HCT116 (cell line): ENCODE data around the gene VMP1. TPM values are rescaled to one million over a fixed set of nuclear protein-coding genes. Genes with fewer than 3 reads are reported as not detected.

Experiments
- ATAC-seq: fragments of 200-7000 bp; cut with Tn5 transposase; 2 replicates; pipeline ENCODE4 v1.9.1; 2020; ENCODE audit warnings: mild to moderate bottlenecking, moderate library complexity
- BruUV-seq: library from RNA; stranded (reverse); fragments of 400-500 nt; replicated peaks from 2 replicates; lab custom pipeline; 2021; lab: Mats Ljungman, UMichigan
- CTCF ChIA-PET: fragments of 300-600 bp; sonication (Branson Sonifier 250); formaldehyde crosslinking; loops from one replicate; lab custom pipeline; 2021; ENCODE audit warnings: antibody characterized with exemption; lab: Charles Lee
- POLR2A ChIA-PET: fragments of 300-600, 350-600 bp; sonication (Branson Sonifier 250); formaldehyde crosslinking; loops from one replicate; lab custom pipeline; 2021; ENCODE audit warnings: antibody characterized with exemption; lab: Charles Lee
- RAD21 ChIA-PET, 2 experiments: fragments of 300-600 bp; sonication (Branson Sonifier 250); formaldehyde crosslinking; loops; one replicate each; lab custom pipeline; 2023; ENCODE audit warnings: low total read pairs in 2 of 2; ENCODE audit not compliant: uncharacterized antibody in 2 of 2, unreplicated experiment in 2 of 2, low non-redundant PET in 1 of 2; lab: Charles Lee
- DNase-seq: peaks from one replicate; pipeline ENCODE4 v3.0.0-alpha.2; 2010; ENCODE audit warnings: low read depth, low spot score
- H2AFZ ChIP-seq: fragments of 200-600 bp; shearing (Covaris generic), sonication (generic); 2 replicates; pipeline ENCODE4 v1.6.1; 2017; ENCODE audit warnings: low read depth, mixed run types, mixed read lengths, antibody characterized with exemption, low read length; ENCODE audit not compliant: poor library complexity, severe bottlenecking
- H3K27ac ChIP-seq: 2 replicates; pipeline ENCODE4 v1.5.1; 2012; ENCODE audit warnings: low read depth, low read length
- H3K27me3 ChIP-seq: fragments of 200-600 bp; sonication (generic); 2 replicates; pipeline ENCODE4 v1.6.1; 2016; ENCODE audit warnings: mixed run types, low read length, mixed read lengths; ENCODE audit not compliant: insufficient read depth
- H3K36me3 ChIP-seq, 2 experiments: fragments of 200-500 bp in 1 of 2; fragments of 200-600 bp in 1 of 2; sonication (Bioruptor generic) in 1 of 2; sonication (generic) in 1 of 2; 2 replicates each; pipeline versions ENCODE4 v1.5.1 to v1.6.1; 2014 to 2016; ENCODE audit warnings: low read length in 2 of 2, inconsistent platforms in 1 of 2, mixed read lengths in 1 of 2, mixed run types in 1 of 2; ENCODE audit not compliant: insufficient read depth in 2 of 2, control insufficient read depth in 1 of 2
- H3K4me1 ChIP-seq, 2 experiments: fragments of 200-600 bp in 1 of 2; sonication (generic) in 1 of 2; 2 replicates each; pipeline versions ENCODE4 v1.5.1 to v1.6.1; 2012 to 2017; ENCODE audit warnings: low read length in 2 of 2, inconsistent platforms in 1 of 2, mild to moderate bottlenecking in 1 of 2, mixed read lengths in 1 of 2, mixed run types in 1 of 2, moderate library complexity in 1 of 2; ENCODE audit not compliant: insufficient read depth in 2 of 2, control insufficient read depth in 1 of 2
- H3K4me2 ChIP-seq: fragments of 200-600 bp; sonication (generic); 2 replicates; pipeline ENCODE4 v1.6.1; 2017; ENCODE audit warnings: mixed run types, low read length, mixed read lengths
- H3K4me3 ChIP-seq, 2 experiments: fragments of 200-600 bp in 1 of 2; sonication (generic) in 1 of 2; replicated peaks in 1 of 2; 2 replicates each; pipeline ENCODE4 v1.5.1; 2011 to 2016; ENCODE audit warnings: low read length in 2 of 2, control low read depth in 1 of 2, low read depth in 1 of 2, mild to moderate bottlenecking in 1 of 2, mixed read lengths in 1 of 2, mixed run types in 1 of 2
- H3K79me2 ChIP-seq: fragments of 200-600 bp; sonication (generic); 2 replicates; pipeline ENCODE4 v1.6.1; 2017; ENCODE audit warnings: mild to moderate bottlenecking, mixed run types, low read length, moderate library complexity, mixed read lengths; ENCODE audit not compliant: insufficient read depth
- H3K9ac ChIP-seq: fragments of 200-600 bp; sonication (generic); 2 replicates; pipeline ENCODE4 v1.6.1; 2016; ENCODE audit warnings: low read length, mixed read lengths
- H3K9me2 ChIP-seq: fragments of 200-600 bp; sonication (generic), shearing (Covaris generic); 2 replicates; pipeline ENCODE4 v1.6.1; 2017; ENCODE audit warnings: mixed run types, mild to moderate bottlenecking, moderate library complexity; ENCODE audit not compliant: insufficient read depth
- H3K9me3 ChIP-seq, 2 experiments: fragments of 200-500 bp in 1 of 2; fragments of 200-600 bp in 1 of 2; sonication (Bioruptor generic) in 1 of 2; sonication (generic) in 1 of 2; 2 replicates each; pipeline ENCODE4 v1.6.1; 2014 to 2017; ENCODE audit warnings: low read length in 2 of 2, mixed read lengths in 2 of 2, inconsistent platforms in 1 of 2, low read depth in 1 of 2, mild to moderate bottlenecking in 1 of 2, mixed run types in 1 of 2, moderate library complexity in 1 of 2; ENCODE audit not compliant: control insufficient read depth in 1 of 2, insufficient read depth in 1 of 2
- H4K20me1 ChIP-seq: fragments of 200-600 bp; sonication (generic), shearing (Covaris generic); 2 replicates; pipeline ENCODE4 v1.6.1; 2017; ENCODE audit warnings: mixed run types, mild to moderate bottlenecking, moderate library complexity; ENCODE audit not compliant: insufficient read depth
- CBX3 ChIP-seq: IDR thresholded peaks from 2 replicates; pipeline ENCODE4 v1.6.1; 2012; ENCODE audit warnings: low read depth
- CEBPB ChIP-seq: IDR thresholded peaks from 2 replicates; pipeline ENCODE4 v1.6.1; 2012; ENCODE audit warnings: low read depth
- CTCF ChIP-seq, 3 experiments: fragments of 200-600 bp in 1 of 3; sonication (generic) in 1 of 3; IDR thresholded peaks in 2 of 3; conservative IDR thresholded peaks in 1 of 3; 2 replicates each; pipeline ENCODE4 v1.5.1; 2012 to 2017; ENCODE audit warnings: low read depth in 2 of 3, low read length in 2 of 3, antibody characterized with exemption in 1 of 3, borderline replicate concordance in 1 of 3, control low read depth in 1 of 3, mild to moderate bottlenecking in 1 of 3, mixed read lengths in 1 of 3, mixed run types in 1 of 3, moderate library complexity in 1 of 3; ENCODE audit not compliant: insufficient read depth in 1 of 3
- EGR1 ChIP-seq: IDR thresholded peaks from 2 replicates; pipeline ENCODE4 v1.6.1; 2012; ENCODE audit warnings: low read depth
- ELF1 ChIP-seq: IDR thresholded peaks from 2 replicates; pipeline ENCODE4 v1.6.1; 2012; ENCODE audit warnings: low read depth, borderline replicate concordance
- EZH2 ChIP-seq: fragments of 200-600 bp; sonication (generic); IDR thresholded peaks from 2 replicates; pipeline ENCODE4 v1.6.1; 2017; ENCODE audit warnings: antibody characterized with exemption, mixed run types
- EZH2phosphoT487 ChIP-seq: fragments of 200-600 bp; IDR thresholded peaks from 2 replicates; pipeline ENCODE4 v1.6.1; 2018; ENCODE audit warnings: antibody characterized with exemption, borderline replicate concordance
- FOSL1 ChIP-seq: IDR thresholded peaks from 2 replicates; pipeline ENCODE4 v1.6.1; 2012; ENCODE audit warnings: low read depth
- JUND ChIP-seq: IDR thresholded peaks from 2 replicates; pipeline ENCODE4 v1.6.1; 2012
- POLR2AphosphoS5 ChIP-seq: IDR thresholded peaks from 2 replicates; pipeline ENCODE4 v1.6.1; 2011; ENCODE audit warnings: mild to moderate bottlenecking, low read depth, low read length, moderate library complexity
- RAD21 ChIP-seq: IDR thresholded peaks from 2 replicates; pipeline ENCODE4 v1.6.1; 2012; ENCODE audit warnings: low read depth, mild to moderate bottlenecking
- SIN3A ChIP-seq: IDR thresholded peaks from 2 replicates; pipeline ENCODE4 v1.6.1; 2012; ENCODE audit warnings: low read depth
- SP1 ChIP-seq: IDR thresholded peaks from 2 replicates; pipeline ENCODE4 v1.6.1; 2012; ENCODE audit warnings: low read depth
- TCF7L2 ChIP-seq: IDR thresholded peaks from 2 replicates; pipeline ENCODE4 v1.7.0; 2011; ENCODE audit warnings: borderline replicate concordance, inconsistent platforms; ENCODE audit not compliant: insufficient read depth, insufficient read length; ENCODE audit errors: extremely low read depth
- YY1 ChIP-seq: IDR thresholded peaks from 2 replicates; pipeline ENCODE4 v1.6.1; 2011; ENCODE audit warnings: low read length, low read depth, moderate library complexity, mild to moderate bottlenecking; ENCODE audit not compliant: insufficient replicate concordance; ENCODE audit errors: extremely low read depth
- ZBTB33 ChIP-seq: IDR thresholded peaks from 2 replicates; pipeline ENCODE4 v1.6.1; 2011; ENCODE audit warnings: mild to moderate bottlenecking, low read length, moderate library complexity; ENCODE audit not compliant: insufficient replicate concordance; ENCODE audit errors: extremely low read depth
- ZFX ChIP-seq: fragments of 450-650 bp; IDR thresholded peaks from 2 replicates; pipeline ENCODE4 v1.6.1; 2017
- intact Hi-C: fragments of 100-400 bp; cut with micrococcal nuclease; formaldehyde crosslinking; loops from 2 replicates; pipeline ENCODE4 v1.10.0; 2022
- total RNA-seq: library from RNA; stranded (reverse); gene quantifications from one replicate; pipeline ENCODE4 v1.2.1, GENCODE V29; 2021; ENCODE audit not compliant: unreplicated experiment

VMP1 gene
- total RNA-seq, 1 experiment from 2014 or later = 366 TPM

GRCh38 chr17:59733697-59734096 lies 26.2 kb downstream of the VMP1 start (continued):
- no peak for TF ChIP-seq YY1
- no peak for TF ChIP-seq RAD21
- no peak for TF ChIP-seq ZBTB33
- no peak for TF ChIP-seq ZFX
- TF ChIP-seq JUND = no peak

DNA sequence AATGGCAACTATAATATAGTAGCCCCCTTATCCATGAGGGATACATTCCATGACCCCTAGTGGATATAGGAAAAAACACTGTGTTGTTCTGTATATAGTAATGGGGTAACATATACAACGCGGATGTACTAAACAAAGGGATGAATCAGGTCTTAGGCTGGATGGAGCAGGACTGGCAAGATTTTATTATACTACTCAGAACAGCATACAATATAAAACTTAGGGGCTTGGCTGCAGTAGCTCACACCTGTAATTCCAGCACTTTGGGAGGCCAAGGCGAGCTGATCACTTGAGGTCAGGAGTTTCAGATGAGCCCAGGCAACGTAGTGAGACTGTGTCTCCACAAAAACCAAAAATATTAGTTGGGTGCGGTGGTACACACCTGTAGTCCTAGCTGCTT lies 26.8 kb downstream of the VMP1 start:
- TF ChIP-seq FOSL1 (no peak), EZH2phosphoT487 (no peak), POLR2AphosphoS5 (no peak), SP1 (no peak), CTCF (IDR thresholded peaks at IDR 0.05 in 2 of 3, conservative IDR thresholded peaks at IDR 0.05 in 1 of 3; ENCODE audit: borderline replicate concordance in 1 of 3, insufficient read depth in 1 of 3, low read depth in 2 of 3, low read length in 2 of 3) (no peak), CEBPB (no peak), EGR1 (no peak), RAD21 (no peak), ELF1 (no peak), CBX3 (no peak), YY1 (no peak), TCF7L2 (no peak), EZH2 (no peak), SIN3A (no peak)
- no peak overlapping the region for H2AFZ ChIP-seq
- H3K79me2 ChIP-seq = peaks cover 42% of the 10 kb centered on the region
- ChIA-PET RAD21 (no interaction called here), CTCF (interaction anchor here (1.5 to 1.6 kb wide), 2 partner anchors 18 to 46 kb away, joined by 3 read pairs; no protein-coding TSS in a partner anchor), POLR2A (interaction anchor here (0.7 kb wide), 1 partner anchor 27 kb away, joined by 3 read pairs; the partner anchor contains the start of genes PTRH2 and VMP1)
- BruUV-seq = no TSS peak
- peaks cover 4 to 6% of the 10 kb centered on the region in 2 experiments; a peak in 3 of 4 replicates for H3K4me1 ChIP-seq
- H3K9me2 ChIP-seq = no peaks in the 10 kb centered on the region
- DNase-seq (no peak), ATAC-seq (0 out of 2 replicates have a peak, but pooled peaks have one; percentile 32)
- H3K27ac ChIP-seq = no peak overlapping the region
- no peaks in the 10 kb centered on the region; the same call in 1 of the 2 replicates for H4K20me1 ChIP-seq
- intact Hi-C loops = no loop called here
- H3K9ac ChIP-seq = no peak overlapping the region
- no peak overlapping the region for H3K4me3 ChIP-seq
- H3K27me3 ChIP-seq = no peaks in the 10 kb centered on the region
- peaks cover 6 to 12% of the 10 kb centered on the region in 2 experiments; a peak in 2 of 4 replicates for H3K36me3 ChIP-seq
- no peaks in the 10 kb centered on the region for H3K9me3 ChIP-seq
- H3K4me2 ChIP-seq = no peak overlapping the region
